Subcutaneous abdominal adipose tissue (tissue), 5 donors: Measurements from ENCODE around the gene CACNA2D1.
A peak's percentile ranks its signal among the peaks of the same experiment; 100 is the strongest.
"Not testable (repeated sequence)": the region's sequence is repeated elsewhere in the genome, so short reads cannot be mapped to it uniquely, and the experiment has no call there.

Source experiments
- H3K27ac ChIP-seq: one replicate; pipeline ENCODE4 v1.7.0; 2013; ENCODE audit warnings: low read depth, mild to moderate bottlenecking, inconsistent platforms, low read length, moderate library complexity
- H3K27me3 ChIP-seq, 5 donors: one replicate each; pipeline ENCODE4 v1.7.0; 2013; ENCODE audit warnings: low read length in 5 of 5, inconsistent platforms in 1 of 5; ENCODE audit not compliant: control insufficient read depth in 5 of 5, insufficient read depth in 4 of 5
- H3K36me3 ChIP-seq, 5 donors: one replicate each; pipeline ENCODE4 v1.7.0; 2013; ENCODE audit warnings: low read length in 5 of 5; ENCODE audit not compliant: control insufficient read depth in 5 of 5, insufficient read depth in 5 of 5
- H3K4me1 ChIP-seq, 5 donors: one replicate each; pipeline ENCODE4 v1.7.0; 2013; ENCODE audit warnings: low read length in 5 of 5, mild to moderate bottlenecking in 3 of 5, moderate library complexity in 1 of 5; ENCODE audit not compliant: control insufficient read depth in 5 of 5, insufficient read depth in 5 of 5
- H3K4me3 ChIP-seq, 5 donors: one replicate each; pipeline ENCODE4 v1.7.0; 2013; ENCODE audit warnings: low read length in 5 of 5, low read depth in 1 of 5
- H3K9ac ChIP-seq, 5 donors: one replicate each; pipeline ENCODE4 v1.7.0; 2013; ENCODE audit warnings: low read length in 5 of 5, mild to moderate bottlenecking in 4 of 5, moderate library complexity in 3 of 5
- H3K9me3 ChIP-seq, 5 donors: one replicate each; pipeline ENCODE4 v1.7.0; 2013; ENCODE audit warnings: low read length in 5 of 5; ENCODE audit not compliant: control insufficient read depth in 5 of 5
- donor health status: healthy.
- donor health status: healthy.
- donor health status: healthy.
- donor health status: healthy.
- donor health status: healthy.

Gene CACNA2D1

DNA sequence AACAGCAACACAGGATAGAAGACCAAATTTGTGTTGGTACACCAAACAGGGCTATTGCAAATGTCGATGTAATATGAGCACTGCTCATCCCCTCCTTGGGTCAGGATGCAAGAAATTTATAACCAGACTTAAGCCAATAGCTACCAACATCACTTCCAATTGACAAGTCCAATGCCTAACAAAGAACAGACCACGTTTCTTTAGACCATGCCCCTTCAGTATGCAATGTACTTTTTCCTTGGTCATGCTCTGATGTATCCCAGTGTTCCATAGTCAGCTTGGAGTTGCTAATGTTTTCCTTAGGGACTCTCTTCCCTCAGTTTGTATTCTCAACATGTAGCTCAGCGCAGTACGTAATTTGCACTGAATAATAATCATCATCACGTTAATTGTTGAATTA lies 7.8 kb downstream of the CACNA2D1 start:
- no peak overlapping the region for H3K9ac ChIP-seq
- no peak overlapping the region for H3K27ac ChIP-seq
- H3K36me3 ChIP-seq = no peaks in the 10 kb centered on the region
- H3K4me3 ChIP-seq = no peak overlapping the region
- peaks cover 0 to 7% (median 0%) of the 10 kb centered on the region in 5 donors for H3K4me1 ChIP-seq
- H3K27me3 ChIP-seq = no peaks in the 10 kb centered on the region
- H3K9me3 ChIP-seq = no peaks in the 10 kb centered on the region

DNA sequence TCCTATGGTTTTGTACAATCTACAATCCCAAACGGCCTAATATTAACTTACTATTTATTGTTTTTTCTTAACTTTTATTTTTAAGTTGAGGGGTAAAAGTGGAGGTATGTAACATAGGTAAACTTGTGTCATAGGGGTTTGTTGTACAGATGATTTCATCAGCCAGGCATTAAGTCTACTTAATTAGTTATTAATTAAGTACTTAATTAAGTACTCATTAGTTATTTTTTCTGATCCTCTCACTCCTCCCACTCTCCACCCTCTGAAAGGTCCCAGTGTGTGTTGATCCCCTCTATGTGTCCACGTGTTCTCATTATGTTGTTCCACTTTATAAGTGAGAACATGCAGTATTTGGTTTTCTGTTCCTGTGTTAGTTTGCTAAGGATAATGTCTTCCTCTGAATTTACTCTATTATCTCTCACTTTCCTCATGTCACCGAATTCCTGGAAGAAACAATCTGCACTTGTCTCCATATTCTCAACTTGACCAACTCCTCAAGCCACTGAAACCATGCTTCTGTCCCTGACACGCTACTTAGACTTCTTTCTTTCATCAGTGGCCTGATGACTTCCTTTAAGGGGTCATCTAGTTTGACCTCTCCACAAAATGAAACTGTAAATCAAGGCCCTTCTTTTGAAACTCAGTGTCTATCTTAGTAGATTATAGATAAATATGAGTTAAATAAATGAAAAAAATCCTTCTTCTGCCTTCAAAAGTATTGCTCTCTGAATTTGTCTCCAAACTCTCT lies 9.1 kb downstream of the CACNA2D1 start:
- Histone ChIP-seq H3K27me3 (no peaks in the 10 kb centered on the region), H3K4me3 (no peak overlapping the region), H3K9ac (no peak overlapping the region), H3K27ac (no peak overlapping the region), H3K9me3 (no peaks in the 10 kb centered on the region), H3K36me3 (no peaks in the 10 kb centered on the region), H3K4me1 (no peaks in the 10 kb centered on the region)

DNA sequence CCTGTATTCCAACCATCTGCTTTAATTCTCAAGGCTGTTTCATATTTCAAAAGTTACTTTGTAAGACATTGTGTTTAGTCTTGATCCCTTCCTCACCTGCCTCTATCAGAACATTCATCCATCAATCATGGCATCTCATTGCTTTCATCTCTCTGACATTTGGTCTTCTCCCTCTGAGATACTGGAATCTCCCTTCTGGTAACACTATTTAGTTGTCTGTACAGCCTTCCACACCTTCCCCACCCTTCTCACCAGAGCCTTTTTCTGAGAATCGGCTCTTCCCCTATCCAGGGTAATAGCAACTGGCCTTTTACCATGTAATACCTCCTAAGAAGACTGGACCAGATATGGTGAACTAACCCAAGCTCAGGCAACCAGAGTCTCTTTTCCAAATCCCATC lies 10.1 kb downstream of the CACNA2D1 start:
- Histone ChIP-seq H3K27me3 (no peaks in the 10 kb centered on the region), H3K9me3 (no peaks in the 10 kb centered on the region), H3K4me1 (peaks cover 0 to 3% (median 0%) of the 10 kb centered on the region in 5 donors), H3K4me3 (no peak overlapping the region), H3K36me3 (no peaks in the 10 kb centered on the region), H3K27ac (no peak overlapping the region), H3K9ac (no peak overlapping the region)

DNA sequence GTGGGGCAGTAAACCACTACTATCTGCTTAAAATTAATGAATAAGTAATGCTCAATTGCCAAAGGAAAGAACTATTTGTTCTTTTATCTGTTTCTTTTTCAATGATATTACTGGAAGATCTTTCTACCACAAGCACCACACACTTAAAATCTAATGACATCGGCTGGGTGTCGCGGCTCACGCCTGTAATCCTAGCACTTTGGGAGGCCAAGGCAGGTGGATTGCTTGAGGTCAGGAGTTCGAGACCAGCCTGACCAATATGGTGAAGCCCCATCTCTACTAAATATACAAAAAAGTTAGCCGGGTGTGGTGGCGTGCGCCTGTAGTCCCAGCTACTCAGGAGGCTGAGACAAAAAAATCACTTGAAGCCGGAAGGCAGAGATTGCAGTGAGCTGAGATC lies 10.8 kb downstream of the CACNA2D1 start:
- H3K4me1 ChIP-seq, H3K9me3 ChIP-seq, H3K27me3 ChIP-seq, H3K9ac ChIP-seq, H3K36me3 ChIP-seq, H3K4me3 ChIP-seq, H3K27ac ChIP-seq: not testable (repeated sequence)

DNA sequence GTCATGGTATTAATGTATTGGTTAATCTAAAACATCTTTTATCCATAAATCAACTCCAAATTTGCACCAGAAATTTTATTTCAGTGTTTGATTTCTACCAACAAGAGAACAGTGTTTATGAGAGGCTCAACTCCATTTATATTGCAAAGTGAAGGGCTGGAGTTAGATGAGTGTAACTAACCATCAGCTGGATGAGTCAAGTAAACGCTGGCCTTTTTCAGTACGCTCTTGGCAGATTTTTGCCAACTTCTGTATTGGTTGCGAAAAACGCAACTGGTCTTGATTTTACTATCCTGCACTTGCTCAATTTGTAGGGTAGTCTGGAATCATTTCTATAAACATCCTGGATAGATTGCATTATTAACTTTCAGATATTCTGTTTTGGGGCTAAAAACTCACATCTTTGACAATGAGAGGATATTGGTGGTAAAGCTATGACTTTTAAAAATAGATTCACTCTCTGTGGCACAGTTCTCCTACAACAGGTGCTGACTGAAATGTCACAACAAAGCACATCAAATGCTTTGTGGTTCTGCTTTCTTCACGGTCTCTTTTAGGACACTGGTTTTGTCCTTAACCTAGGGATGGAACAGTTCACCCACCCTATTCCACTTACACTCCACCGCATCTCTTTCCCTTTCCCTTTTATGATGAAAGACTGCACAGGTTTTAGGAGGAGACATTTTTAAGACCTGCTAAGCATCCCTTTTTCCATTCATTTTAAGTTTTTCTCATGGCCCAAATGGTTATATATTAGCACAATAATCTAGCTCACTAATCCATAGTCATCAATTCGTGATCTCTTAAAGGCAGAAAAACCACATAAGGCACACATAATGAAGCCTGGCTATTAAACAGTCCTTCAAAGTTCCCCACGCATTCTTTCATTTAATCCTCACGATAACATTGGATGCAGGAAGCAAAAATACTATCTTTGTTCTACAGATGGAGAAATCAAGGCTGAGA lies 12.8 kb downstream of the CACNA2D1 start:
- no peak overlapping the region for H3K9ac ChIP-seq
- no peak overlapping the region for H3K4me3 ChIP-seq
- no peak overlapping the region for H3K27ac ChIP-seq
- no peaks in the 10 kb centered on the region for H3K36me3 ChIP-seq
- peaks cover 0 to 6% (median 0%) of the 10 kb centered on the region in 5 donors for H3K4me1 ChIP-seq
- H3K9me3 ChIP-seq = no peaks in the 10 kb centered on the region
- no peaks in the 10 kb centered on the region for H3K27me3 ChIP-seq

DNA sequence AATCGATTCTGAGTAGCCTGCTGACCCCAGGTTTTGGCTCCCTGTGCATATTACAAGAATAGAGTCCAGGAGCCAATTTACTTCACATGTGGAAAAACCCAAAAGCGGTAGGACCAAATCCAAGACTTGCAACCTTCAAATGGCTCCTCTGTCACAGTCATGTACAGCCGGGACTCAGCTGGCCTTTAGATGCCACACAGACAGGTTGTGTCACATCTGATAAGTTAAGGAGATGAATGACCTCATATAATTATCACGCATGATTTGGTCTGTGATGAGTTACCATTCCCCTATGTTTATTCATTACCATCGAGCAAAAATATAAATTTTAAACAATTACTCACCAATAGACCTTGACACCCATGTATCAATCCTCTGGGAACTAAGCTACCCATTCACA lies 14.2 kb downstream of the CACNA2D1 start:
- Histone ChIP-seq H3K9me3 (no peaks in the 10 kb centered on the region), H3K9ac (no peak overlapping the region), H3K4me3 (no peak overlapping the region), H3K27ac (no peak overlapping the region), H3K36me3 (no peaks in the 10 kb centered on the region), H3K4me1 (peaks cover 0 to 6% (median 0%) of the 10 kb centered on the region in 5 donors), H3K27me3 (no peaks in the 10 kb centered on the region)

DNA sequence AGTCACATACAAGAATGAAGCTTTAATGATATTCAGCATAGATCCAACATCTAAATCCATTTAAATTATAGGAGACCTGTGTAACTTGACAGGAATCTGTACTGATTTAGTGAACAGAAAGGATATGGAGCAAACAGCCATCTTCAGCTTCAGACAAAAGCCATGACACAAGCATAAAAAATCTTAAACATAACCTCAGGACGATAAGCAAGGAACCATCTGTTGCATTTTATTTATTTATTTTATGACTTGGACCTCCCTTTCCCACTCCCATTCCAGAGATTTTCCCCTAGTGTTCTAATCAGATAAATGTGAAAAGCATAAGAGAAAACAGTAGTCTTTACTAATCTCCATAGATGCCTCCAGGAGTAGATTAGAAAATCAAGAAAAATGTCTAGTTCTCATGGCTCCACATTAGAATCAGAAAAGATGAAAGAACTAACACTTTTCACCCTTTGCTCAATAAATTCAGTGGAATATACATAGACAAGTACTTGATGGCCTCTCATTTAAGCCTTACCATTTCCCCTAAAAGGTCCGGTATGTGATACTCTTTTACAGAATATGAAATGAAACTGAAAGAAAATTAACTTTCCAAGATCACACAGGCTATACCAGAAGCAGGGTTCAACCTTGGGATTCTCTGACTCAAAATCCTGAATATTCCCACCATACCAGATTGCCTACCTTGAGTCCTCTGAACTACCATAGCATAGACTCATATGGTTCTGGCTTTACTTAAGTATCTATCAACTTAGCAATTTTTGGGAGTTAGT lies 15.2 kb downstream of the CACNA2D1 start:
- Histone ChIP-seq H3K9me3 (no peaks in the 10 kb centered on the region), H3K4me3 (peak overlapping the region in 2 of 5 donors; percentile 3 to 33), H3K9ac (no peak overlapping the region), H3K36me3 (no peaks in the 10 kb centered on the region), H3K27me3 (no peaks in the 10 kb centered on the region), H3K27ac (no peak overlapping the region), H3K4me1 (peaks cover 0 to 6% (median 2%) of the 10 kb centered on the region in 5 donors)

DNA sequence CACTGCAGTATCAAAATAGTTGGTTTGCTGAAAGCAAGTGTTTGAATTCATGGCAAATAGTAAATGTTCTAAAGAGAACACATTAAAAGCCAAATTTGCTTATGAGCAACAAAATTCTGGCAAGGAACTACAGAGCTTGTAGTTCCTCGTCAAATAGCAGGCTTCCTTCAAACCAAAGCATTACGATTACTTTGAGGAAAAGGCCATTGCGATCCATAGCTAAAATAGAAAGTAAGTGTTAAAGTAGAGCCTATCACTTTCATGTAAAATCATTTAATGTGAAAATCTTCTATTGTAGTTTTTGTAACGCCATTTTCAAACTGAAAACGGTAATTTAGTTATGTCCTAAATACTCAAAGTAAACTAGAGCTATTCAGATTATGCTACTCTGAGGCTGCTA lies 20.1 kb downstream of the CACNA2D1 start:
- H3K9me3 ChIP-seq = no peaks in the 10 kb centered on the region
- peak overlapping the region in 1 of 5 donors; percentile 55 for H3K9ac ChIP-seq
- no peaks in the 10 kb centered on the region for H3K27me3 ChIP-seq
- peak overlapping the region in 2 of 5 donors; percentile 10 to 40 for H3K4me3 ChIP-seq
- peaks cover 0 to 4% (median 0%) of the 10 kb centered on the region in 5 donors for H3K4me1 ChIP-seq
- no peak overlapping the region for H3K27ac ChIP-seq
- H3K36me3 ChIP-seq = no peaks in the 10 kb centered on the region

DNA sequence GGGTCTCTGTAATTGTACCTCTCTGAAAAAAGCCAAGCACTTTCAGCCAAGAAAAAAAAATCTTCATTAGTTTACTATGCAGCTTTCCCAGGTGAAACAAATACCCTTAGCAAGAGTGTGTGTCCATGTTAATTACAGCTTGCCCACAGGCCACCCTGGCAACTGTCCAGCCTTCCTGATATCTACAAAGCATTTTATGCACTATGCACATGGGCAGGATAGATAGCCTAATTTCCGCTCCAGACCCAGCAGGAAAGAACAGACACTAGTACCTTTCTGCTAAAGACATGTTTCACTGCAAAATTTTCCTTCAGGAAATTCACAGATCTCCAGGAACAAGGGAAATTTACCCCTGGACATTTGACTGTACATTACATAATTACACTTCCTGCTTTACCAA lies 24.4 kb downstream of the CACNA2D1 start:
- Histone ChIP-seq H3K27ac (no peak overlapping the region), H3K27me3 (no peaks in the 10 kb centered on the region), H3K4me1 (peaks cover 0 to 4% (median 0%) of the 10 kb centered on the region in 5 donors), H3K4me3 (no peak overlapping the region), H3K36me3 (no peaks in the 10 kb centered on the region), H3K9ac (no peak overlapping the region), H3K9me3 (no peaks in the 10 kb centered on the region)
